ENCODE results near the gene SLC23A3.

The SLC23A3 gene, protein sequence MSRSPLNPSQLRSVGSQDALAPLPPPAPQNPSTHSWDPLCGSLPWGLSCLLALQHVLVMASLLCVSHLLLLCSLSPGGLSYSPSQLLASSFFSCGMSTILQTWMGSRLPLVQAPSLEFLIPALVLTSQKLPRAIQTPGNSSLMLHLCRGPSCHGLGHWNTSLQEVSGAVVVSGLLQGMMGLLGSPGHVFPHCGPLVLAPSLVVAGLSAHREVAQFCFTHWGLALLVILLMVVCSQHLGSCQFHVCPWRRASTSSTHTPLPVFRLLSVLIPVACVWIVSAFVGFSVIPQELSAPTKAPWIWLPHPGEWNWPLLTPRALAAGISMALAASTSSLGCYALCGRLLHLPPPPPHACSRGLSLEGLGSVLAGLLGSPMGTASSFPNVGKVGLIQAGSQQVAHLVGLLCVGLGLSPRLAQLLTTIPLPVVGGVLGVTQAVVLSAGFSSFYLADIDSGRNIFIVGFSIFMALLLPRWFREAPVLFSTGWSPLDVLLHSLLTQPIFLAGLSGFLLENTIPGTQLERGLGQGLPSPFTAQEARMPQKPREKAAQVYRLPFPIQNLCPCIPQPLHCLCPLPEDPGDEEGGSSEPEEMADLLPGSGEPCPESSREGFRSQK

DNA sequence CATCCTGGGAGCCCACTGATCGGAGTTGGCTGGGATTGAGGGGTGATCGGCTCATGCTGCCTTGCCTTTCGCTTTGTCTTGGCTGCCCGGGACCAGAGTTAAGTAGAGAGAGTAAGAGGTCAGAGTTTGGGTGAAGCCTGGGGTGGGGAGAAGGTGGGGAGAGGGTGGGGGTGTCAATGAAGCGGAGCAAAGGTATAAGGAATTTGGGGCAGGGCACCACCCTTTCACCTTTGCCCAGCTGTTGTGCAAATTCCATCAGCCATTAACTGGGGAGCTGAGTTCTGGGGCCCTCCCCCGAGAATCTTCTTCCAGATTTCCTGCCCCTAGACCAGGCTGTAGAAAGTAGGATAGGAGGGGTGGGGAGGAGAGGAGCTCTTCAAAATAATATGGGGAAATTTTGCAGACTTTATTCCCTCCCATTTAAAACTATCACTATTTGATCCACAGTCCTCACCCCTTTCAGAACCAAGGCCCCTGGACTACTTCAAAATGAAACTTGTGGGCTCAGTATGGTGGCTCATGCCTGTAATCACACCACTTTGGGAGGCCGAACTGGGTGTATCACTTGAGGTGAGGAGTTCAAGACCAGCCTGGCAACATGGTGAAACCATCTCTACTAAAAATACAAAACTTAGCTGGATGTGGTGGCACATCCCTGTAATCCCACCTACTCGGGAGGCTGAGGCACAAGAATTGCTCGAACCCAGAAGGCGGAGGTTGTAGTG is at the start of gene SLC23A3:
TSS of gene SLC23A3 (minus strand) at position 100 of the 725 bp plus-strand sequence. CDS start at position 55, 45 bp downstream.
- DNase-seq, result peak; percentile 36

DNA sequence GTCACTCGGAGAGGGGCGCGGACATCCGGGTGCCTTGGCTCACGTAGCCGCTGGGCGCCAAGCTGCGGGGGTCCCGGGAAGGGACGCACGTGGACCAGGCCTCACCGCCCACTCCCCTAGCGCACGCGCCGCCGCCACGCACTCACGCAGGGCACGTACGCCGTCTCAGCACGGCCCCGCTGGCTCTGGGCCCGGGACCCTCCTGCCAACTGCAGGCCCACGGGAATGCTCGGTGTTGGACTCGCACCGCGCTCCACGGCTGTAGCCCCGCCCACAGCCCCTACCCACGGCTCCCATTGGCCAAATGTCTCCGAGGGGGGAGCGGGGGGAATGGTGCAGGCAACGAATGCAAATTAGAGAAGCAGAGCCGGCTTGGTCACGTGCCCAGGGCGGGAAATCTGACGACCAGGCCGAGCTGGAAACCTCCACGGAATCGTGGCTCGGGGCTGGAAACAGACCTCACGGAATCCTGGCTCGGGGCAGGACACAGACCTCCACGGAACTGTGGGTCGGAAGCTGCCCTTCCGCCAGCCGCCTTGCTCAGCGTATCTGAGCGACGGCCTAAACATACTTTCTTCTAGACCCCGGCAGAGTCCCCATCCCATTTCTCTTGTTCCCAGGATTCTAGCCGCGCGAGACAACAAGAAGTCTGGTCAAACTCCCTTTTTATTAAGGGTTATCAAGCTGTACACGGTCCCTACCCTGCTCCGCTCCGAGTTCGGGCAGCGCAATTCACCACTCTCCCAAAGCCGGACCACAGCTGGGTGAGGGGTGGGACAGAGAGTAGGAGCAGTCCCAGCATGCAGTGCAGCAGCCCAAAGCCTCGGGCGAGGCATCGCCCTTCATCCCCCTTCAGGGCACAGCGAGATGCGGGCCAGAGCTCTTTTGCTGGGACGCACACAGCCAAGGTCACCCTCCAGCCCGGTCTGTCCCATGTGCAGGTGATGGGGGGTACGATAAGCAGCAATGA is 49.2 kb upstream of the SLC23A3 start, which contains the start of gene ABCB6:
TSS of gene ABCB6 (minus strand) at position 227 of the 970 bp plus-strand sequence. CDS start 285 bp downstream, outside the sequence.
- DNase-seq, result peak; percentile 93

DNA sequence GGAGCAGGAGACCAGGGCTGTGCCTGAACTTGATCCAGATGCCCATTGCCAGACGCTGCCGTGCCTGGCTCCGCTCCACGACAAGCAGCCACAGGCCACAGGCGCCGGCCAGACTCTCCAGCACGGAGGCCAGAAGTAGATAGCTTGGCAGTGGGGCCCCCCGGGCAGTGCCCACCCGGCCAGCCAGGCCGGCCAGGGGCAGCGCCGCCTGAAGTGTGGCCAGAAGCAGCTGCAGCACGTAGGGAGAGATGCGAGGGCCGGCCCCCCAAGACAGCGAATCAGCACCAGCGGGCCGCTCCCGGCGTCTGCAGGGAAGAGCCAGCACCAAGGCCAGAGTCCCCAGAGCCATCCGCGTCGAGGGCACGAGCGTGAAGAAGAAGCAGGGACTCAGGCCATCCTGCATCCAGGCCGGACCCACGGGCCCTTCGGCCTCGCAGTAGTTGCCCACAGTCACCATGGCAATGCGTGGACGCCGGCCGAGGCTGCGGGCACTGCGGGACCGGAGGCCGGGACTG is 48.4 kb upstream of the SLC23A3 start:
- DNase-seq, result no peak

DNA sequence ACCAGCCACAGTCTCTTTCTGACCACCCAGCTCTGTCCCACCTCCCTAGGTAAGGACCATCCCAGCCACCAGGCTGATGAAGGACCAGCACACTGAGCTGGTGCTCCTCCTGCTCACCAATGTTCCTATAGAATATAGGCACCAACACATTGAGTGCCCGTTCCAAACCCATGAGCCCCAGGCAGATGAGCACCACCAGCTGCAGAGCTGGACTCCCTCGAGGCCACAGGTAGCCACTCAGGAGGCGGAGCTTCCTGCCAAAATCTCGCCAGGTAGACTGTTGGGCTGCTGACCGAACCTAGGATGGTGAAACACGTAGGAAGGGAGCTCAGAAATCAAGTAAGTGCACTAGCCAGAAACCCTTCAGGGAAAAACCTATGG is 46.7 kb upstream of the SLC23A3 start:
- DNase-seq, result no peak

DNA sequence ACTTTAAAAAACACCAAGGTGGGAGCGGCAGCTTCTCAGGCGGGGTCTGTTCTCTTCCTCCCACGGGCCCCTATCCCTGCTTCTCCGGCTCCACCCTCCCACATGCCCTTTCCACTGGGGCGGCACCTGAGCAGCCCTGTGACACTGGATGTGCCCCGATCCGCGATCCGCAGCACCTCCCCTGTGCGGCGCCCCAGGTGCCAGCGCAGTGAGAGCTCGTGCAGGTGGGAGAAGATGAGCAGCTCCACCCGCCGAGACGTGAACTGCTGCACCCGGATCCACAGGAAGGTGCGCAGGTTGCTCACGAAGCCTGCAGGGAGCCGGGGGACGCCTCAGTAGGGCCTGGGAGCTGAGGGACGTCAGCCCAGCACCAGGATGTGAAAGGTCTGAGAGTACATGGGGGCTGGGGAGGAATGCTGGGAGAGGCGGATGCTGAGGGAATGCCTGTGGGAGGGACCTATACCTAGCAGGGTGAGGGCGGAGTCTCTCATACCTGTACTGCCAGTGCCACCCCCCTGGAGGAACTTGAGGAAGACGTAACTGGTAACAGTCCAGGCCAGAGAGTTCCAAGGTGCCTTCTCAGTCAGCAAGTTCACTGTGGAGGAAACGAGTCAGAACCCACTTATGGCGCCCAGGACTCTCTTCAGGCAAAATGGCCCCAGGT is 46.2 kb upstream of the SLC23A3 start:
- no peak for DNase-seq

DNA sequence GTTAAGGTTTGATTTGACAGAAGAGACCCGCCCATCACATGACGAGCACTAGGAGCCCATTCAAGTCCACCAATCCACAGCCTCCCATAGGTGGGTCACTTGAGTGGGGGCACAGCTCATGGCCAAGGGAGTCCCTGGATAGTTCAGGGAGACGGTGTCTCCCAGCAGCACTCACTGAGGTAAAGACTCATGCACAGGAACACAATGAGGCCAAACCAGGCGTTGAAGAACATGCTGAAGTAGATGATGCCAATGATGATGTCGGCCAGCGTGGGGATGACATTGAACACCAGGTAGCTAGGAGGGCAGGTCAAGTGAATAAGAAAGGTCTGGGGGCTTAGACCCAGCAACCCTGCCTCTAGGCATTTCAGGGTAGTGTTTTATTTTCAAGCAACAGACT is 45.0 kb upstream of the SLC23A3 start:
- no peak for DNase-seq

DNA sequence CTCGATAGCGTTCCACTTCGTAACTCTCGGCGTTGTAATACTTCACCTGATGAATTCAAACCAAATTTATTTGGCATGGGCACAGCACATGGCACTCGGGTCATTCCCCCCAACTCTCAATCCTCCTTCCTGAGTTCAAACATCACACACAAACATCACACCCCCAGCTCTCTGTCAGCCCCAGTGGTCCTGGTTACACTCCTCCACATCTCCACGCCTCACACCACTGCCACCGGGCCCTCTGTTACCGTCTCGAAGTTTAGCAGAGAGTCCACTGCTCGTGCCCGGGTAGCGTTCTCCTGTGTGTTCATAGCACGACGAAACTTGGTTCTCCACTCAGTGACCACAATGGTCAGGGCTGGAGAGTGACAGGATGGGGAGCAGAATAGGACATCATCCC is 44.3 kb upstream of the SLC23A3 start:
- DNase-seq, result no peak

DNA sequence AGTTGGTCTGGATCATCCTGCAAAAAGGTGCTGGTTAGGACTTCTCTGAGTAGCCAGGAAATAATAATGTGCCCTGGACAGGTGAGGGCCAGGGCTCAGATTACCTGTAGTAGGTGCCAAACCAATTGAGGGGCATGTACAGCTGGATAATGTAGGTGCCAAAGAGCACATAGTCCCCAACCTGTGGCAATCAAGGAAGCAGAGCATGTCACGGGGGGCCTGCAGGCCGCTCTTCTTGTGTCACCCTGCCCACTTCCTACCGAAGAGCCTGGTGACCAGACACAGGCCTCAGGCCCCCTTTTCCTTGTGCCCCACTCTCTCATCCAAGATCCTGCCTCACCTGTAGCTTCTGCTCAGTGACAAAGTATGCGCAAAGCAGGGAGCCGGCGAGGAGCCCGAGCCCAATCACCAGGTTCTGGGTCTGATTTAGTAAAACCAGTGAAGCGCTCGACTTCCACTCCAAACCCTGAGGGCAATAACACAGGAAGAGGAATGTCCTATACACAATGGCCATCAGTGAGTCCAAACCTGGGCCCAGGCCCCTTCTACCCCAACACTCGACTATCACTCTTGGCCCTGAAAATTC is 43.8 kb upstream of the SLC23A3 start:
- no peak for DNase-seq

DNA sequence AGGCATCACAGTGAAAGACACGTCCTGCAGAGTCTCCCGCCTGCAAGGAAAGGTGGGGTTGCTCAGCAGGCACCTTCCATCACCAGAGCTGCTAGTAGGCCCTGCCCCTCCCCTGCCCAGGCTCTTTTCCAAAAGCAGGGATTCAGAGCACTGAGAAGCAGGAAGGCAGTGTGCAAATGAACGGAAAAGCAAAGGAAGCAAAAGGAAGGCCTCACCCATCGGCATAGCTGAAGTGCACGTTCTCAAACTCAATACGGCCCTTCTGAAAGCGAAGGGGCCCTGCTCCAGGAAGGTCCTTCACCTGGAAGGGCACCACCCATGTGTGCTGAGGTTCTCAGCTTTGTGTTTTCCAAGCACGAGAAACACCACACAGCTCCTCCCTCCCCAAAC is 43.2 kb upstream of the SLC23A3 start:
- DNase-seq, result no peak

DNA sequence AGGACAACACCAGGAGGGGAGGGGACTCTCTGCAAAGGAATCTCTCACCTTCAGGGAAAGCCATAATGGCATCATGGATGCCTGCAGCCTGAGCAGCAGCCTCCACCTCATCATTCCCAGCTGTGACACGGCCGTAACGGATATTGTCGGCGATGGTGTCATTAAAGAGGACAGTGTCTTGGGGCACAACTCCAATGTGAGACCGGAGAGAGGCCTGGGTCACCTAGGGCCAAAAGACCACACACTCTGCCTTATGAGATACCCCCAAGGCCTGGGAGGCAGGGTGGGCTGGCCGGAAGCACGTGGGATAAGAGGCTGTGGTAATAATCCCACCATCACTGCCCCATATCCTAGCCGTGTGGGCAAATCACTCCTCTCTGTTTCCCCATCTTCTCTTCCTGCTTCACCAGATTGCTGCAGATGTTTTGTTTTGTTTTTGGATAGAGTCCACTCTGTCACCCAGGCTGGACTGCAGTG is 41.1 kb upstream of the SLC23A3 start:
- DNase-seq, result no peak

DNA sequence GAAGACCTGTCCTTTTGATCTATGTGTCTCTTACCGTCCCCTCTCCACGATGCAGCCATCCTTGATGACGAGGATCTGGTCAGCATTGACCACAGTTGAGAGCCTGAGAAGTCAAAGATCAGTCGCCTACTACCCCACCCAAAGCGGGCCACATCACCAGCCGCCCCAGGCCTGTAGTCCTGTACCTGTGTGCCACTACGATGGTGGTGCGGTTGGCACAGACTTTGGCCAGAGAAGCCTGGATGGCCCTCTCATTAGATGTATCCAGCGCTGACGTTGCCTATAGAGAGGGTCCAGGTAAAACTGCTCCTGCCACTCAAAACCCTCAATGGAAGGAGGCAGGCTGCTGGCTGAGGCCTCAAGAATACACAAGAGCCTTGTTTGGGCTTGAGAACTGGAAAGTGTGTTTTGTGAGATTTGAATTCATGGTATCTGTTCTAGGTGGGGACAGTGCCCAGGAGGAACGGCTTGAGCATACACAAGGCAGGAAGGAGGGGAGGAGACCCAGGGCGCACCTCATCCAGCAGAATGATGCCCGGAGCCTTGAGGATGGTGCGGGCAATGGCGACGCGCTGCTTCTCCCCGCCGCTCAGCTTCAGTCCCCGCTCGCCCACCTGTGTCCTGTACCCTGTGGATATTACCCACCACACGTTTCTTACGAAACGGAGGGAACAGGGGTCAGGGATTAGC is 40.5 kb upstream of the SLC23A3 start:
- no peak for DNase-seq

DNA sequence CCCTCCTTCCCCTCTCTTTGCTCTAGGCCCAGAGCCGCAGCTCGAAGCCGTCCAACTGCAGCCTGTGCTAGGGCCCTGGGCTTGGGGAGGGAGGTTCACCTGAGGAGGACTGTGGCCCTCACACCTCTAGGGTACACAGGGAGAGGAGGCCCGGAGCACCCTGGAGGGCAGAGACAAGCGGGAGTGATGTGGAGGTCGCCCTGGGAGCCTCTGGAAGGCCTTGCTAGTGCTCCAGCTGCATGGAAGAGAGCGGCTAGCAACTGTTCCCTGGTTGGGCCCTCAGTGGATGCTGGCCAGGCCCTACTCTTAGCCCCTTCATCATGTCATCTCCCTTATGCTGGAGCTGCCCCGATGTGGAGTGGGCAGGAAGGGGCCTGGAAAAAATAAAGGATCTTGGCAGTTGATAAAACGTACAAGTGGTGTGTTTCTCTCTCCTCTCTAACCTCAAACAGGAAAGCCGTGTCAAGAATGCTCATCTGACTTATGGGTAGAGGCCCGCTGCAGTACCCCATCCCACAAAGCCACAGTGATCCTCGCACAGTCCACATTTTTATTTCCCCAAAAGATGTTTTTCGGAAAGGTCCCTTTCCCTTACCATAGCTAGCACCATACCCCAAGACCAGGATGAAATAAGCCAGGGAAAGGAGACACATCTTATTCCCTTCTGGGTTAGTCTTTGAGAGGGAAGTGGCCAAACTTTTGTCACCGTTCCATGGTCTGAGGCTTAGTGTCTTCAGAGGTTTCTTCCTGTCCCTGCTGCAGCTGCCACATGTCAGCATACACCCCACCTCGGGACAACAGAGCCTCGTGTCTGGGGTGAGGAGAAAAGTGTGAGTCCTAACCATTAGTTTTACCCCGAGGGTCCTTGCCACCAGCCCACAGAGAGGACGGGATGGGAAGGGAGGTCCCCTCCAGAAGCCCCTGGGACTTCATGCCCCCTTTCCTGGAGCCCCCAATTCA is 39.7 kb upstream of the SLC23A3 start:
- no peak for DNase-seq

DNA sequence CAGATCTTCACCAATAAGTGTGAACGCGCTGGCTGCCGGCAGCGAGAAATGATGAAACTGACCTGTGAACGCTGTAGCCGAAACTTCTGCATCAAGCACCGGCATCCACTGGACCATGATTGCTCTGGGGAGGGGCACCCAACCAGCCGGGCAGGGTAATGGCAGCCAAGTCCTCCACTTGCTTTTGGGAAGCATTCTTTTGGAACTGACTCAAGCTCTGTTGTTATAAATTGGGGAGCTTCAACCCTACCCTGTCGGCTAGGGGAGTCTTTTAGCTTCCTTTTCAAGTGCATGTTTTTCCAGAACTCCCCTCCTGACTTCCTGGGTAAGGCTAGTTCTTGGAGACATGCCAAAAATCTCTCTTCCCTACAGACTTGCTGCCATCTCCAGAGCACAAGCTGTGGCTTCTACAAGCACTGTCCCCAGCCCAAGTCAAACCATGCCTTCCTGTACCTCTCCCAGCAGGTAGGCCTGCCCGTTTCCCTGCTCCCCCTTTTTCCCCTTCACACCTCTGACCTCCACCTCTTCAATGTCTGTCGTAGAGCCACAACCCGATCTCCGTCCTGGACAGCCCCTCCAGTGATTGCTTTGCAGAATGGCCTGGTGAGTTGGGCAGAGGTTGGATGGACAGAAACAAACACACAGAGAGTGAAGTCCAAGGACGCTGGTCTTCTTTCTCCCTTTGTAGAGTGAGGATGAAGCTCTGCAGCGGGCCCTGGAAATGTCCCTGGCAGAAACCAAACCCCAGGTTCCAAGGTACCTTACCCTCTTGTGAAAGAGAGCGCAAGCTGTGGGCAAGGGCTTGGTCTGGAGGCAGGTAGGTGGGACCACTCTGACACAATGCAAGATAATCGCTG is 38.3 kb upstream of the SLC23A3 start:
- no peak for DNase-seq

DNA sequence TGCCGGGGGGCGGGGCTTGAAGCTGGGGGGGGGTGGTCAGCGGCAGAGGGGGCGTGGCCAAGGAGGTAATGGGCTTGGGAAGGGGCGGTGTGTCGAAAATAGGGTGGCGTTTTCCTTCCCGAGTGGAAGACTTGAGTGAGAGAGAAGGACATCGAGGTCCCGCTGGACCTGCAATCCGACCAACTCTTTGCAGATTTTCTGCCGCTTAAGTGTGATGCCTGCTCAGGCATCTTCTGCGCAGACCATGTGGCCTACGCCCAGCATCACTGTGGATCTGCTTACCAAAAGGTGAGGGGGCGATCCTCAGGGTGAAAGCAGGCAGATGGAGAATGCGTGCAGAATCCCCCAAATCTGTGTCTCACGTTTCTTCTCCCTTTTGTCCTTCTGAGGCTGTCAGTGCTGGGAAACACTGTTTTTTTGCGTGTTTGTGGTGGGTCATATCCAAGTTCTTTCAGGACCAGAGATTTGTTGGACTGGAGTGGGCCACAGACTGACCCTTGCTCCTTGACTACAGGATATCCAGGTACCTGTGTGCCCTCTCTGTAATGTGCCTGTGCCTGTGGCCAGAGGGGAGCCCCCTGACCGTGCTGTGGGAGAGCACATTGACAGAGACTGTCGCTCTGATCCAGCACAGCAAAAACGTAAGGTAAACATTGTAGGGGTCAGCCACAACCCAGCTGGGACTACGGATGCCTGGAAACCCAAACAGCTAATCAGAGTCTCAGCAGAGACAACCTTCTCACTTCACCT is 37.5 kb upstream of the SLC23A3 start:
- no peak for DNase-seq

DNA sequence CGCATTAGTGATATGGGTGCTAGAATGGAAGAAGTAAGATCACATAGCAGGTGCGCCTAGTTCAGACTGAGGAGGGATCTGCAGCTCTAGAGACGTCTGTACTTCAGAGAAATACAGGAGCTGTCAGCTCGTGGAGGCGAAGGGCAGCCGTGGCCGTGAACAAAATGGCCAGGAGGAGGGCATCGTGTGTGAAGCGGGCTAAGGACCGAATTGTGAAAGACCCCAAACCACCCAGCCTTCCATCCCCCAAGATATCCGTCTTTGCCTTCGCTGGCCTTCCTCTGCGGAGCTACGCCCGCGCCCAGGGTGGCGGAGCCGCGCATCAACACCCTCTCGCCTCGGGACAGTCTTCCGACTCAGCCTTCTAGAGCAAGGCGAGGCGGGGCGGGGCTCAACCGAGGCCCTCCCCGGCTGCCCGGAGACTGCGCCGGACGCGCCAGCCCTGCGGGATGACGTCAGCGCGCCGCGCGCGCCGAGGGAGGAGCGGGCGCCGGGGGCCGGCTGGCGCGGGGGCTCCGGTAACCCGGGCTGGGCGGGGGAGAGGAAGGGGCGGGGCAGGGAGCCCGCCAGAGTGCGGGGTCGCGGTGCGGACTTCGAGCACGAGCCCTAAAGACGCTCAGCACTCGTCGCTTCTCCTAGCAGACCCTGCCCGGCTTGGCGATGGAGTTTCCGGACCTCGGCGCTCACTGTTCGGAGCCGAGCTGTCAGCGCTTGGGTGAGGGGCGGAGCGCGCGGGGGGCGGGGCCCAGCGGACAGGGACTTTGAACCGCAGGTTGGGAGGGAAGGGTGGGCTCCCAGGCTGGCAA is 36.7 kb upstream of the SLC23A3 start, which contains the start of gene ZFAND2B:
TSS of gene ZFAND2B (plus strand) at position 455 of the 806 bp plus-strand sequence. CDS start at position 661, 206 bp downstream.
- peak; percentile 96 for DNase-seq

DNA sequence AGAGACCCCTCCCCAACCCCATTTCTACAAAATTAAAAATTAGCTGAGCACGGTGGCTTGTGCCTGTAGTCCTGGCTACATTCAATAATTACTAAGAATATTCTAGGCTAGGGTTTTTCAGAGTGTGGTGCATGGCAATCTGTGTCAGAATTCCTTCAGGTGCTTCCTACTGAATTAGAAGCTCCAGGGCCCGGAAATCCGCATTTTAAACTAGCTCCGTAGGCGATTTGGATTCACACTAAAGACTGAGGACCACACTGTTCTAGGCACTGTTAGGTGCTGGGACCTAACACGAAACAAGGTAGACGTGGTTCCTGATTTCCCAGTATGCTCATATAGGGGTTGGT is 36.1 kb upstream of the SLC23A3 start:
- no peak for DNase-seq

DNA sequence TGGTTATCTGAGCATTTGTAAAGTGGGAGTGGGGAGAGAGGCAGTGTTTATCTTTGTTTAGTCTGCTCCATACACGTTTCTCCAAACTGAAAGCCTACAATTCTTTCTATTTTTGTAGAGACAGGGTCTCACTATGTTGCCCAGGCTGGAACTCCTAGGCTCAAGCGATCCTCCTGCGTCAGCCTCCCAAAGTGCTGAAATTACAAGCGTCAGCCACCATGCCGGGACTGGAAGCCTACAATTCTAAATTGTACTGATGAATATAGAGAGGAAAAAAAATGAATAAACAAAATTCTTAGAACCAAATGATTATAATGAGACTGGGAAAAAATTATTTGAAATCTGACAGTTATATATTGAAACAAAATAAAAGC is 35.3 kb upstream of the SLC23A3 start:
- DNase-seq, result no peak

All from activated CD4-positive, alpha-beta T cell treated with anti-CD3 and anti-CD28 coated beads, Interleukin-2, Interleukin-6, amounts not matched to agents 100 ng/mL and 50 ng/mL, durations not matched to agents 16 hours and 8 hours (primary cell).